ENCODE data around the gene HDAC2. TPM values are rescaled to one million over a fixed set of nuclear protein-coding genes. Genes with fewer than 3 reads are reported as not detected.
A peak's percentile ranks its signal among the peaks of the same experiment; 100 is the strongest.

HDAC2 gene
- total RNA-seq, 2 experiments from 2014 or later = 29.9 to 40.8 TPM

- Histone ChIP-seq H3K36me3 (ENCODE audit: insufficient read depth, low read length) (peaks cover 45% of the 10 kb centered on the region), H3K27me3 (ENCODE audit: control insufficient read depth in 1 of 2, insufficient read depth in 2 of 2, low read length in 2 of 2) (no peaks in the 10 kb centered on the region), H3K4me3 (ENCODE audit: low read length) (no peak overlapping the region), H3K9me3 (ENCODE audit: control insufficient read depth in 1 of 2, insufficient read depth in 1 of 2, low read length in 2 of 2) (no peaks in the 10 kb centered on the region), H3K27ac (ENCODE audit: low read depth in 1 of 2, low read length in 2 of 2) (no peak overlapping the region), H3K4me1 (ENCODE audit: insufficient read depth, low read length) (no peaks in the 10 kb centered on the region)
- H3K27ac Mint-ChIP-seq = no peak overlapping the region
- peaks cover 5% of the 10 kb centered on the region for H3K4me1 Mint-ChIP-seq (ENCODE audit: low read depth)
- ChIA-PET POLR2A (interaction anchor here (1.4 kb wide), 1 partner anchor 16 kb away, joined by 4 read pairs; no protein-coding TSS in a partner anchor), CTCF (no interaction called here)
- no peaks in the 10 kb centered on the region for H3K9me3 Mint-ChIP-seq
- no peak for TF ChIP-seq CTCF (IDR thresholded peaks at IDR 0.05)
- no peak for DNase-seq
- intact Hi-C loops (cut with DNase I, micrococcal nuclease) = no loop called here
- H3K27me3 Mint-ChIP-seq = no peaks in the 10 kb centered on the region
- H3K36me3 Mint-ChIP-seq (ENCODE audit: low read depth) = peaks cover 89% of the 10 kb centered on the region
- no peak overlapping the region for H3K4me3 Mint-ChIP-seq
- no peak for ATAC-seq (ENCODE audit: poor library complexity)
Measured at GRCh38 chr6:113953346-113953745, 17.6 kb downstream of the HDAC2 start.

GRCh38 chr6:113949499-113949898, 21.4 kb downstream of the HDAC2 start:
- no peak for TF ChIP-seq CTCF (IDR thresholded peaks at IDR 0.05)
- H3K9me3 Mint-ChIP-seq = no peaks in the 10 kb centered on the region
- H3K27ac ChIP-seq (ENCODE audit: low read depth in 1 of 2, low read length in 2 of 2) = no peak overlapping the region
- H3K9me3 ChIP-seq (ENCODE audit: control insufficient read depth in 1 of 2, insufficient read depth in 1 of 2, low read length in 2 of 2) = no peaks in the 10 kb centered on the region
- peaks cover 41% of the 10 kb centered on the region for H3K36me3 ChIP-seq (ENCODE audit: insufficient read depth, low read length)
- peaks cover 81% of the 10 kb centered on the region for H3K36me3 Mint-ChIP-seq (ENCODE audit: low read depth)
- no peaks in the 10 kb centered on the region for H3K4me1 ChIP-seq (ENCODE audit: insufficient read depth, low read length)
- no peaks in the 10 kb centered on the region for H3K27me3 ChIP-seq (ENCODE audit: control insufficient read depth in 1 of 2, insufficient read depth in 2 of 2, low read length in 2 of 2)
- intact Hi-C loops (cut with DNase I, micrococcal nuclease) = no loop called here
- CTCF ChIA-PET = no interaction called here
- no peak overlapping the region for H3K4me3 Mint-ChIP-seq
- POLR2A ChIA-PET = no interaction called here
- no peaks in the 10 kb centered on the region for H3K4me1 Mint-ChIP-seq (ENCODE audit: low read depth)
- DNase-seq = no peak
- H3K4me3 ChIP-seq (ENCODE audit: low read length) = no peak overlapping the region
- no peak for ATAC-seq (ENCODE audit: poor library complexity)
- H3K27ac Mint-ChIP-seq = peak overlapping the region; percentile 69
- no peaks in the 10 kb centered on the region for H3K27me3 Mint-ChIP-seq

DNA sequence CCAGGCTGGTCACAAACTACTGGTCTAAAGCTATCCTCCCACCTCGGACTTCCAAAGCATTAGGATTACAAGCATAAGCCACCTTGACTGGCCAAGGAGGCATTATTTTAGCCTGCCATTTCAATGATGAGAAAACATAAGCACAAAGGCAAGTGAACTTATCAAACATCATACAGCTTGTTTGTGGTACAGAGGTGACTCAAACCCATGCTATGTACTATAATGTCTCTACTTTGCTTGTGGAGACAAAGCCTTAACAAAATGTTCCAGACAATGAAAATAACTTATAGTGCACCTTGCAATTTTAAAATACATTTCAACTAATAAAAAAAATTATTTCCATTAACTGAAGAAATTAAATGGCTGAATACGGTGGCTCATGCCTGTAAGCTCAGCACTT, 26.2 kb downstream of the HDAC2 start:
- peaks cover 85% of the 10 kb centered on the region for H3K36me3 Mint-ChIP-seq (ENCODE audit: low read depth)

More for the DNA sequence above, 26.2 kb downstream of the HDAC2 start:
- H3K4me1 Mint-ChIP-seq (ENCODE audit: low read depth) = no peaks in the 10 kb centered on the region
- H3K9me3 ChIP-seq (ENCODE audit: control insufficient read depth in 1 of 2, insufficient read depth in 1 of 2, low read length in 2 of 2) = no peaks in the 10 kb centered on the region
- no peak overlapping the region for H3K4me3 ChIP-seq (ENCODE audit: low read length)
- H3K36me3 ChIP-seq (ENCODE audit: insufficient read depth, low read length) = peaks cover 59% of the 10 kb centered on the region
- TF ChIP-seq CTCF (IDR thresholded peaks at IDR 0.05) = no peak
- ATAC-seq (ENCODE audit: poor library complexity) (no peak), DNase-seq (no peak)
- ChIA-PET POLR2A (no interaction called here), CTCF (no interaction called here)
- H3K27ac Mint-ChIP-seq = no peak overlapping the region
- H3K4me3 Mint-ChIP-seq = no peak overlapping the region
- H3K27me3 ChIP-seq (ENCODE audit: control insufficient read depth in 1 of 2, insufficient read depth in 2 of 2, low read length in 2 of 2) = no peaks in the 10 kb centered on the region
- no peaks in the 10 kb centered on the region for H3K9me3 Mint-ChIP-seq
- intact Hi-C loops (cut with DNase I, micrococcal nuclease) = no loop called here
- no peaks in the 10 kb centered on the region for H3K27me3 Mint-ChIP-seq
- H3K4me1 ChIP-seq (ENCODE audit: insufficient read depth, low read length) = no peaks in the 10 kb centered on the region
- H3K27ac ChIP-seq (ENCODE audit: low read depth in 1 of 2, low read length in 2 of 2) = no peak overlapping the region

Data from CD4-positive, alpha-beta T cell (primary cell).